Measurements from ENCODE around the gene AEBP2. TPM values are rescaled to one million over a fixed set of nuclear protein-coding genes. Genes with fewer than 3 reads are reported as not detected.
"Not testable (repeated sequence)": the region's sequence is repeated elsewhere in the genome, so short reads cannot be mapped to it uniquely, and the experiment has no call there.

AEBP2 gene
- total RNA-seq, 1 donor from 2014 or later: 64.9 TPM

GRCh38 chr12:19398376-19399363 lies 40.6 kb upstream of the AEBP2 start:
- H3K27me3 Mint-ChIP-seq: no peaks in the 10 kb centered on the region
- no peaks in the 10 kb centered on the region for H3K4me1 Mint-ChIP-seq (ENCODE audit: low read depth)
- no peak for TF ChIP-seq CTCF (IDR thresholded peaks at IDR 0.05; ENCODE audit: unreplicated experiment)
- no peak for DNase-seq (ENCODE audit: low spot score, unreplicated experiment)
- H3K27ac Mint-ChIP-seq: no peak overlapping the region
- H3K4me3 Mint-ChIP-seq (ENCODE audit: low read depth): no peak overlapping the region
- H3K36me3 Mint-ChIP-seq (ENCODE audit: insufficient read depth): no peaks in the 10 kb centered on the region
- no peaks in the 10 kb centered on the region for H3K9me3 Mint-ChIP-seq (ENCODE audit: low read depth)

- not testable (repeated sequence) for H3K36me3 Mint-ChIP-seq (ENCODE audit: insufficient read depth); H3K4me1 Mint-ChIP-seq (ENCODE audit: low read depth); H3K27me3 Mint-ChIP-seq; H3K9me3 Mint-ChIP-seq (ENCODE audit: low read depth); H3K27ac Mint-ChIP-seq; H3K4me3 Mint-ChIP-seq (ENCODE audit: low read depth); DNase-seq (ENCODE audit: low spot score, unreplicated experiment)
Measured at GRCh38 chr12:19400649-19401285, 38.5 kb upstream of the AEBP2 start.

- no peak for TF ChIP-seq CTCF (IDR thresholded peaks at IDR 0.05; ENCODE audit: unreplicated experiment)
- H3K27ac Mint-ChIP-seq: no peak overlapping the region
- DNase-seq (ENCODE audit: low spot score, unreplicated experiment): no peak
- H3K36me3 Mint-ChIP-seq (ENCODE audit: insufficient read depth): no peaks in the 10 kb centered on the region
- H3K4me1 Mint-ChIP-seq (ENCODE audit: low read depth): no peaks in the 10 kb centered on the region
- H3K4me3 Mint-ChIP-seq (ENCODE audit: low read depth): no peak overlapping the region
- H3K9me3 Mint-ChIP-seq (ENCODE audit: low read depth): peaks cover 5% of the 10 kb centered on the region
- no peaks in the 10 kb centered on the region for H3K27me3 Mint-ChIP-seq
Measured at GRCh38 chr12:19402211-19402610, 37.1 kb upstream of the AEBP2 start.

DNA sequence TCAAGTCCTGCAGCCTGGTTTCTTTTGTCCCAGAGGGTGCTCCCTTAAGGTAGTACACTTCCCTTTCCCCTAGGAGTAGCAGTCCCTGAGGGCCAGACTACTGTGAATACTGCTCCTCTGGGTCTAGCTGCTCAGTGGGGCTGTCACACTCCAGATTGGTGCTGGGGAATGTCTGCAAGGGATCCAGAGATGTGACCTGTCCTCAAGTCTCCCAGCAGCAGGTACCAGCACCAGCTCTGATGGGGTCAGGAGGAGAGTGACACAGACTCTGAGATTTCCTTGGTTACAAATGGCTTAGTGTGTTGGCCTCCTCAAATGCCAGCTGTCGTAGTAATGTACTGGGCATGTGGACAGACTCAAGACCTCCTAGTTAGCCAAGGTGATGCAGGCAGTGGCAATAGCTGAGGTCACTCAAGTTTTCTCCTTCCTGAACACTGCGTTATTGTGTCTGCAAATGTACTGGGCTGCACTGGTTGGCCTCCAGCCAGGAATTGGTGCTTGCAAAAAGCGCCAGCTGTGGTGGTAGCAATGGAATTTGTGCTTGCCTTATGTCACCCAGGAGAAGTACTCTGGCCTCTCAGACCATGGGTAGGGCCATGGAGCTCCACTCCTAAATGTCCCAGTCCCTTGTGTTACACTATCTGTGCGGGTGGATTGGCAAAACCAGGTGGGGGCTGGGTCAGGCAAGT lies 36.4 kb upstream of the AEBP2 start:
- no peaks in the 10 kb centered on the region for H3K36me3 Mint-ChIP-seq (ENCODE audit: insufficient read depth)
- H3K4me3 Mint-ChIP-seq (ENCODE audit: low read depth): no peak overlapping the region
- no peak for DNase-seq (ENCODE audit: low spot score, unreplicated experiment)
- H3K4me1 Mint-ChIP-seq (ENCODE audit: low read depth): no peaks in the 10 kb centered on the region
- peaks cover 5% of the 10 kb centered on the region for H3K9me3 Mint-ChIP-seq (ENCODE audit: low read depth)
- no peak overlapping the region for H3K27ac Mint-ChIP-seq
- TF ChIP-seq CTCF (IDR thresholded peaks at IDR 0.05; ENCODE audit: unreplicated experiment): no peak
- H3K27me3 Mint-ChIP-seq: no peaks in the 10 kb centered on the region

DNA sequence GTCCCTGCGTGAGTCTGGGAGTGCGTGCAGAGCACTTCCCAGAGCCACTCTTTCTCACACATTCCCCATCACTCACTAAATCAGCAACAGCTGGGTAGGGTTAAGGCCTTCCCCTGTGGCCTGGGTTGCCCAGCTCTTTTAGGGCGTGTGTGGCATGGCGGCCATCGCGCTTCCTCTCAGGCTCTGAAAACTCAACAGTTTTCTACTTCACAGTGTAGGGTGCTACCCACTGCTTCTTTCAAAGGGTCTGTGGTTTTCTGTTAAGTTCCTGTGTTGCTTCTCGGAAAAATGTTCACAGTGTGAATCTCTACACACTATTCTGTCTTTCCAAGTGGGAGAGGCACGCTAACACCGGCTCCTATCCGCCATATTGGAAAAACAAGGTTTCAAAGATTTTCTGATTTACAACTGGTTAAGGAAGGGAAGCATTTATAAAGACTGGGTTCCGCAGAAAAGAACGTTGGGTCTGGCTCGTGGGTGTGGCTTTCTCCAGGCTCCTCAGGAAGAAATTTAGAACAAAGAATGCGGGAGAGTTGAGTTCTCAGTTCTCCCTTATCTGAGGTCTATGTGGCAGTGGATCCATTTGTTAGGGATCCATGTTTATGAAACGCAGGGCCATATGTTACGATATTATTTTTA lies 34.9 kb upstream of the AEBP2 start:
- Mint-ChIP-seq H3K4me3 (ENCODE audit: low read depth) (no peak overlapping the region), H3K4me1 (ENCODE audit: low read depth) (no peaks in the 10 kb centered on the region), H3K36me3 (ENCODE audit: insufficient read depth) (no peaks in the 10 kb centered on the region), H3K27me3 (no peaks in the 10 kb centered on the region), H3K27ac (no peak overlapping the region), H3K9me3 (ENCODE audit: low read depth) (peaks cover 5% of the 10 kb centered on the region)
- TF ChIP-seq CTCF (IDR thresholded peaks at IDR 0.05; ENCODE audit: unreplicated experiment): no peak
- DNase-seq (ENCODE audit: low spot score, unreplicated experiment): no peak
